ENCODE results near the gene STEAP3. TPM values are rescaled to one million over a fixed set of nuclear protein-coding genes. Genes with fewer than 3 reads are reported as not detected.

STEAP3 gene
- total and polyA plus RNA-seq, 2 donors (not counting 3 experiments of a cell fraction or from before 2014, with no cell fraction given) = 8.6 to 17.4 TPM

DNA sequence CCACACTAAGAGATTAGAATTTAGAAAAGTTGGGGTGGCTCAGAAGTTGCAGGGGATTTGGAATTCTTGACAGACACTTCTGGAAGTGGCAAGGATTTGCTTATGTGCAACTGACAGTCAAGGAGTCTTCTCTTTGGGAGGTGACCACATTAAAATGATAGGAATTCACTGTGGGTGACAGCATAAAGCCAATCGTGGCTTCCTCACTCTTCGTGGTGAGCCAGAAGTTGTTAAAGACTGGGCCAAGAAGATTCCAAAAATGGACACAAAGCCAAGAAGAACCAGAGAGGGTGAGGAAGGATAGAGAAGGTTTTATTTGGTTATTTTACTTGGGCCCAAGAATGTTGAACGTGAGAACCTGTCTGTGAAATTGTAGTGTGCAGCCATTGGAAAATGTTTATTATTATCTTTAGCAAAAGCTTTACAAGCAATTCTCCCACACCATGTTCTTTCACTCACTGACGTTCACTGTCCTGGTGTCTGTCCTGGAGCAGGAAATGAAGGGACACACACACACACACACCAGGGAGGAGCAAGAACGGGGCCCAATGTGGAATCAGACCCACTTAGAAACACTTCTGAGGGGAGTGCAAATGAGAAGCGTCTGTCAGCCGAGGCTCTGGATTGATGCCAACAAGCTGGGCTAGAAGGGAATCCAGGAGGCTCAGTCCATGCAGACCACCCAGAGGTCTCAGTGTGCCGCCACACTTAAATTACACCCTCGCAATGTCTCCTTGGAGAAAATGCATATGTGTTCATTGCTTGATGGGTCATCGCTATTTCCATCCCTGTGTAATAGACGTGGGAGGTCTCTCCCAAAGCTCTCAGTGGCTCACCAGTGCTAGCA, 37.2 kb downstream of the STEAP3 start:
- FAIRE-seq = no peak
- CTCF ChIA-PET = interaction anchor here (0.9 kb wide), 1 partner anchor 10 kb away, joined by 3 read pairs; no protein-coding TSS in a partner anchor

More for the DNA sequence above, 37.2 kb downstream of the STEAP3 start:
- POLR2A ChIA-PET = no interaction called here
- H3K4me1 ChIP-seq (ENCODE audit: control insufficient read depth, extremely low read depth, insufficient read depth, low read length) = peaks cover 7% of the 10 kb centered on the region
- H3K27ac ChIP-seq (ENCODE audit: insufficient read depth, low read depth, low read length) = no peak overlapping the region
- H3K36me3 ChIP-seq (ENCODE audit: control insufficient read depth in 2 of 2, extremely low read depth in 1 of 2, insufficient read depth in 2 of 2, low read length in 2 of 2) = no peaks in the 10 kb centered on the region
- no peak overlapping the region for H2AFZ ChIP-seq (ENCODE audit: low read depth, low read length)
- dilution Hi-C loops (cut with MboI; ENCODE audit: extremely low pct_ligation_motif_present, low sequenced_read_pairs) = no loop called here
- intact Hi-C loops (cut with micrococcal nuclease) = loop anchor here (10.0 kb wide), 1 partner anchor 246 kb away; no protein-coding TSS in a partner anchor
- H3K9me1 ChIP-seq (replicated peaks; ENCODE audit: control insufficient read depth, extremely low read depth, insufficient read depth, low read length) = no peaks in the 10 kb centered on the region
- no peaks in the 10 kb centered on the region for H3K79me2 ChIP-seq (ENCODE audit: control insufficient read depth, insufficient read depth, low read length)
- no peaks in the 10 kb centered on the region for H3K27me3 ChIP-seq (ENCODE audit: control insufficient read depth in 2 of 2, insufficient read depth in 2 of 2, low read length in 2 of 2)
- H3K4me3 ChIP-seq (replicated peaks in 1 of 3; ENCODE audit: insufficient read depth in 1 of 3, low read depth in 1 of 3, low read length in 3 of 3) = no peak overlapping the region
- H3K4me2 ChIP-seq (ENCODE audit: insufficient read depth, low read length) = no peak overlapping the region
- H4K20me1 ChIP-seq (replicated peaks; ENCODE audit: control insufficient read depth, extremely low read depth, insufficient read depth, low read length) = no peaks in the 10 kb centered on the region
- H3K9ac ChIP-seq (replicated peaks; ENCODE audit: extremely low read depth, insufficient read depth, low read length) = no peak overlapping the region
- TF ChIP-seq POLR2A (IDR thresholded peaks at IDR 0.05; ENCODE audit: low read depth, low read length) (no peak), FOS (IDR thresholded peaks at IDR 0.05; ENCODE audit: borderline replicate concordance, insufficient read depth, low read length) (no peak), JUN (IDR thresholded peaks at IDR 0.05; ENCODE audit: borderline replicate concordance, insufficient read depth, insufficient read length, low read depth) (no peak), MAX (IDR thresholded peaks at IDR 0.05; ENCODE audit: insufficient read depth, insufficient read length) (no peak), MYC (IDR thresholded peaks at IDR 0.05; ENCODE audit: low read depth, low read length) (no peak), EZH2 (IDR thresholded peaks at IDR 0.05; ENCODE audit: borderline replicate concordance, low read depth, low read length, severe bottlenecking) (no peak), POLR2AphosphoS5 (IDR thresholded peaks at IDR 0.05; ENCODE audit: insufficient read depth, low read depth, low read length) (no peak), GATA2 (IDR thresholded peaks at IDR 0.05; ENCODE audit: insufficient read depth, insufficient read length, low read depth, low read length) (no peak)
- TF ChIP-seq, protein P1, sequence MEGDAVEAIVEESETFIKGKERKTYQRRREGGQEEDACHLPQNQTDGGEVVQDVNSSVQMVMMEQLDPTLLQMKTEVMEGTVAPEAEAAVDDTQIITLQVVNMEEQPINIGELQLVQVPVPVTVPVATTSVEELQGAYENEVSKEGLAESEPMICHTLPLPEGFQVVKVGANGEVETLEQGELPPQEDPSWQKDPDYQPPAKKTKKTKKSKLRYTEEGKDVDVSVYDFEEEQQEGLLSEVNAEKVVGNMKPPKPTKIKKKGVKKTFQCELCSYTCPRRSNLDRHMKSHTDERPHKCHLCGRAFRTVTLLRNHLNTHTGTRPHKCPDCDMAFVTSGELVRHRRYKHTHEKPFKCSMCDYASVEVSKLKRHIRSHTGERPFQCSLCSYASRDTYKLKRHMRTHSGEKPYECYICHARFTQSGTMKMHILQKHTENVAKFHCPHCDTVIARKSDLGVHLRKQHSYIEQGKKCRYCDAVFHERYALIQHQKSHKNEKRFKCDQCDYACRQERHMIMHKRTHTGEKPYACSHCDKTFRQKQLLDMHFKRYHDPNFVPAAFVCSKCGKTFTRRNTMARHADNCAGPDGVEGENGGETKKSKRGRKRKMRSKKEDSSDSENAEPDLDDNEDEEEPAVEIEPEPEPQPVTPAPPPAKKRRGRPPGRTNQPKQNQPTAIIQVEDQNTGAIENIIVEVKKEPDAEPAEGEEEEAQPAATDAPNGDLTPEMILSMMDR (IDR thresholded peaks at IDR 0.05; ENCODE audit: extremely low read depth in 1 of 2, insufficient read depth in 1 of 2, low read depth in 1 of 2, low read length in 2 of 2) = no peak
- BruUV-seq (replicated peaks) = no TSS peak
- no peaks in the 10 kb centered on the region for H3K9me3 ChIP-seq (replicated peaks; ENCODE audit: control insufficient read depth, insufficient read depth, low read length)
- no peak for DNase-seq (ENCODE audit: low read depth, low spot score)
